ENCODE data around the gene CCR5AS.
"Not testable (repeated sequence)": the region's sequence is repeated elsewhere in the genome, so short reads cannot be mapped to it uniquely, and the experiment has no call there.

CCR5AS gene

DNA sequence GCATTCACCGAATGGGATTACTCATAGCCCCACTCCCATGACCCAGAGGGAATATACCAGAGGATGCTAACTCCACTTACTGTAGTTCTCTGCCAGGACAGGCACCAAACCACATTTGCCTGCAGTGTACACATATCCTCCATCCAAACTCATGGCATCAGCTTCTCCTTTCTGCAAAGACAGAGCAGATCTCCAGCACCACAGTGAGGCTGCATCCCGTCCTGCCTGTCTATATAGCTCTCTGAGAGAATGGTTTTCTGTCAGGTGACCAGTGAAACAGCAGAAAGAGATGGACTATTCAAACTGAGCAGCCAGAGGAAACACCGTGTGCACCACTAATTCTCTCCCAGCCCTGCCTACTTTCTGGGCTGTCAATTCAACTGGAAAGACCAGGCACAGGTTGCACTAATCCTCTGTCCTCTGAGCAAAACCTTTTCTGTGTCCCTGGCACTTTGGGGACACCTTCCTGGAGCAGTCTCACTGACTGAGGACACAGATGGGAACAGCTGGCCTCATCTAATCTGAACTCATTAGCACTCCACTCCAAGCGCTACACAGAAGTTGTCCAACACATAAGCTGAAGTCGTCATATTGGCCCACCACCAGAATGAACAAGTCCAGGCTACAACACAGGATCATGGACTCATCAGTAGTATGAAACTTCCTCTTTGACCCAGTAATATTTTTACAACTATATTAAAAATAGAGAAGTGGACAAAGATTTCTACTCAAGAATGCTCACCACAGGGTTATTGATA is 40.5 kb upstream of the CCR5AS start:
- Histone ChIP-seq H3K4me3 (ENCODE audit: low read length in 3 of 3) (no peak overlapping the region), H3K4me1 (ENCODE audit: control insufficient read depth in 3 of 3, insufficient read depth in 3 of 3, low read length in 3 of 3) (peaks cover 0 to 7% (median 0%) of the 10 kb centered on the region in 3 donors), H3K9ac (ENCODE audit: low read depth in 1 of 3, low read length in 3 of 3) (no peak overlapping the region), H3K9me3 (ENCODE audit: control insufficient read depth in 3 of 3, low read length in 3 of 3) (no peaks in the 10 kb centered on the region), H3K27me3 (ENCODE audit: control insufficient read depth in 3 of 3, insufficient read depth in 3 of 3, low read length in 3 of 3) (peaks cover 0 to 3% (median 0%) of the 10 kb centered on the region in 3 donors), H3K36me3 (ENCODE audit: control insufficient read depth in 3 of 3, insufficient read depth in 3 of 3, low read length in 3 of 3) (peaks cover 0 to 3% (median 0%) of the 10 kb centered on the region in 3 donors), H3K27ac (ENCODE audit: low read depth, low read length) (no peak overlapping the region)

DNA sequence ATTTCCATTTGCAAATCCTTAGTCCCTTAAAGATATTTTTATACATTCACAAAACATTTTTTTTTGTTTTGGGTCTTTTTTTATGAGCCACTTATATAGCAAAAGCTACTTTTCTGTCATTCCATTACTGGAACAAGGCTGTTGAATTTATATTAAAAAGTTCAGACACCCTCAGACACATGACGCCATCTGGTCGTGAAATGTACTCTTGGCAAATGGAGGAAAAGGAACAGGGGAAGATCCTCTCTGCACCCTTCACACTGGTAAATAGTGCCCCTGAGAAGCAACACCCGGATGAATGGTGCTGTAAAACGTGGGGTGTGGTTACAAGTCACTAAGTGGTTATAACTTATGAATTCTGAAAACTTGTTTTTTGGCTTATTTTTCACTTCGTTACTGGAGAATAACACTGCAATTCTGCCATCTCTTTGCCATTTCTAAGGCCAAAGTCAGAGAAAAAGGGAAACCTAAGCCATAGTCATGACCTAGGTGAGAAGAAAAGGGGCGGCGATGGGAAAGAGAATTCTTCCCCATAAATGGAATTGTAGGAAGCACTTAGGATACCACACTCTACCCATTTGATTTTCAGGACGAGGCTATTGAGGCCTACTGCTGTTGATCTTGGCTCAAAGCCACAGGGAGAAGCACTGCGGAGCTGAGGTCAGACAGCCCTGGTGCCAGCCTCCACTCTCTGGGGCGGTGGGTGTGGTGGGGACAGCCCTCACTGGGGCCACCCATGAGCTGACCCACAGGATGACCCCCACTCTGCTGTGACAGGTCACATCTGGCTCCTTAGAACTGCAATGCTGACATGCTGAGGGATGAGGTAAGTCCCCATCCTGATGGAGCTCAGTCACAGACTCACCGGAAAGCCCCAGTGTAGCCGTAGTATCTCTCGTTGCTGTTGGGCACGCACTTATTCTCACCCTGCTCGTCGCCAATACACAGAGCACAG is 36.0 kb upstream of the CCR5AS start:
- no peak overlapping the region for H3K27ac ChIP-seq (ENCODE audit: low read depth, low read length)
- H3K4me3 ChIP-seq (ENCODE audit: low read length in 3 of 3): no peak overlapping the region
- no peaks in the 10 kb centered on the region for H3K4me1 ChIP-seq (ENCODE audit: control insufficient read depth in 3 of 3, insufficient read depth in 3 of 3, low read length in 3 of 3)

DNA sequence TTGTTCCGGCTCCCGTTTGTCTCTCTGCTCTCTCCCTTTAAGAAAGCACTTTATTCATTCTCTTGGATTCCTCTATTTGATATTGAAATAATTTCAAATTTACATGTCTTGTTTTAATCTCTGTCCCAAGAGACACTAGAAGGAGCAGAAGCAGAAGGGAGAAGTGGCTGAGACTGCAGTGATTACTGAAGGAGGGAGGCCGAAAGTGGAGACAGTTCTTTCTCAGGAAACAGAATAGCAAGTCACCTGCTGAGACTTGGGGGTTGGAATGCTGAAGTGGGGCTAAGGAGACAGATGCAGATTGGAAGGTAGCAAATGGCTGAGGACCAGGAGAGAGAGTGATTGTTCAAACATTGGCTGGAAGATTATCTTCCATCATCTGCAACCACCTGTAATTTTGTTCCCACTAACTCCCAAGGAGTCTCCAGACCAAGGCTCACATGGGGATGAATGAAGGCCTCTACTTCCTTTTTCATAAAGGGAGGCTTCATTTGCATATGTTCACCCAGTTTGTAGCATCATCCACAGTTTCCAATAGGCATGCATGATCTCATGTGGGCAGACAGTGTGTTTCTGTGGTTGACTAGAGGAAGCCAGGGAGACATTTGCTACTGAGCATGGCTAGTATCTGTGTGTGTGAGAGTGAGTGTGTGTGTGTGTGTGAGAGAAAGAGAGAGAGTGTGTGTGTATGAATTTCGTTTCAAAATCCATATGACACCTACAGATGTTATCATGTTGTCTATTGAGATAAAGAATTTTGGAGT is 33.8 kb upstream of the CCR5AS start:
- H3K9me3 ChIP-seq (ENCODE audit: control insufficient read depth in 3 of 3, low read length in 3 of 3): no peaks in the 10 kb centered on the region
- H3K36me3 ChIP-seq (ENCODE audit: control insufficient read depth in 3 of 3, insufficient read depth in 3 of 3, low read length in 3 of 3): peaks cover 0 to 4% (median 0%) of the 10 kb centered on the region in 3 donors
- H3K27ac ChIP-seq (ENCODE audit: low read depth, low read length): no peak overlapping the region
- H3K4me1 ChIP-seq (ENCODE audit: control insufficient read depth in 3 of 3, insufficient read depth in 3 of 3, low read length in 3 of 3): no peaks in the 10 kb centered on the region
- no peak overlapping the region for H3K9ac ChIP-seq (ENCODE audit: low read depth in 1 of 3, low read length in 3 of 3)
- H3K27me3 ChIP-seq (ENCODE audit: control insufficient read depth in 3 of 3, insufficient read depth in 3 of 3, low read length in 3 of 3): no peaks in the 10 kb centered on the region
- no peak overlapping the region for H3K4me3 ChIP-seq (ENCODE audit: low read length in 3 of 3)

More for the DNA sequence above, 36.0 kb upstream of the CCR5AS start:
- H3K9ac ChIP-seq (ENCODE audit: low read depth in 1 of 3, low read length in 3 of 3): no peak overlapping the region
- H3K27me3 ChIP-seq (ENCODE audit: control insufficient read depth in 3 of 3, insufficient read depth in 3 of 3, low read length in 3 of 3): no peaks in the 10 kb centered on the region
- no peaks in the 10 kb centered on the region for H3K9me3 ChIP-seq (ENCODE audit: control insufficient read depth in 3 of 3, low read length in 3 of 3)
- H3K36me3 ChIP-seq (ENCODE audit: control insufficient read depth in 3 of 3, insufficient read depth in 3 of 3, low read length in 3 of 3): peaks cover 0 to 4% (median 0%) of the 10 kb centered on the region in 3 donors

DNA sequence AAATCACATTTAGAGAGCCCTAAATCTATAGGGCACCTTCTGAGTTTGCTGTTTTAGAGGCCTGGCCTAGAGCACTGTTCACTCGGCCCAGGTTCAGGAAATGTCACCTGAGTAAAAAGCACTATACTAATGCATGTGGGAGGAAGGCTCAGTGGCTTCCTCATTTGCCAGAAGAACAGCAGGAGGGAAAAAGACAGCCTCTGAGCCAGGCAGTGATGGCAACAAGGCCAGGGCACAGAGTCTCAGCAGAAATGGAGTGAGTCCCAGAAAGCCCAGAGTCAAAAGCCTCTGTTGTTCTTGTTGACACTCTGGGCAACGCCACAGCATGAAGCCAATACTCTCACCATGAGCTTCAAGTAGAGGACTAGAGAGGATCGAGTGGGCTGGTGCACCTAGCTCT is 32.0 kb upstream of the CCR5AS start:
- H3K9ac ChIP-seq (ENCODE audit: low read depth in 1 of 3, low read length in 3 of 3): no peak overlapping the region
- no peak overlapping the region for H3K27ac ChIP-seq (ENCODE audit: low read depth, low read length)
- H3K36me3 ChIP-seq (ENCODE audit: control insufficient read depth in 3 of 3, insufficient read depth in 3 of 3, low read length in 3 of 3): peaks cover 0 to 4% (median 0%) of the 10 kb centered on the region in 3 donors
- H3K9me3 ChIP-seq (ENCODE audit: control insufficient read depth in 3 of 3, low read length in 3 of 3): no peaks in the 10 kb centered on the region
- no peaks in the 10 kb centered on the region for H3K27me3 ChIP-seq (ENCODE audit: control insufficient read depth in 3 of 3, insufficient read depth in 3 of 3, low read length in 3 of 3)
- no peaks in the 10 kb centered on the region for H3K4me1 ChIP-seq (ENCODE audit: control insufficient read depth in 3 of 3, insufficient read depth in 3 of 3, low read length in 3 of 3)
- no peak overlapping the region for H3K4me3 ChIP-seq (ENCODE audit: low read length in 3 of 3)

DNA sequence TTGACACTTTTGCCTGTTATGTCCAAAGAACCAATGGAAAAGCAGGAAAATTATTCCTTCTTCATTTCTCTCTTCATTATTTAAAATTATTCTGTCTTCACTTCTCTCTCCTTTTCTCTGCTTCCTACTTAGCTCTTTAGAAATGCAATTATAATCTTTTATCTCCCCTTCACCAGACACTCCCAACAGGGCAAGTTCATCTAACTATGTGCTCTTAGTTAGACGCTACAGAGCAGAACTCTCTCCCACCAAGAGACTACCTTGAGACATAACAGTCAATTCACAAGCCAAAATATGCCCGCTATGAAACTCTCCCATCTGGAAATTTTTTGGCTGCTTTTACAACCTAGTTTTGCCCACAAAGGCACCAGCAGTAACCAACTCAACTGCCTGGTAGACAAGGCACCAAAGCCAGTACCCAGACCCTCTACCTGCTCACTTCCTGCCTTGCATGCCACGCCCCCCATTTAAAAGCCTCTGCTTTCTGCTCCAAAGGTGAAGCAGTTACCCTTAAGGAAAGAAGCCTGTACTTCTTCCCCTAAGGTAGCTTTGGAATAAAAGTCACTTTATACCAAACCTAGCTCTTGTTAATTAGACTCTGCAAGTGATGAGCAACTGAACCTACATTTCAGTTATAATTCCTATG is 28.3 kb upstream of the CCR5AS start:
- Histone ChIP-seq H3K36me3 (ENCODE audit: control insufficient read depth in 3 of 3, insufficient read depth in 3 of 3, low read length in 3 of 3) (peaks cover 0 to 2% (median 0%) of the 10 kb centered on the region in 3 donors), H3K4me1 (ENCODE audit: control insufficient read depth in 3 of 3, insufficient read depth in 3 of 3, low read length in 3 of 3) (no peaks in the 10 kb centered on the region), H3K9me3 (ENCODE audit: control insufficient read depth in 3 of 3, low read length in 3 of 3) (no peaks in the 10 kb centered on the region)

DNA sequence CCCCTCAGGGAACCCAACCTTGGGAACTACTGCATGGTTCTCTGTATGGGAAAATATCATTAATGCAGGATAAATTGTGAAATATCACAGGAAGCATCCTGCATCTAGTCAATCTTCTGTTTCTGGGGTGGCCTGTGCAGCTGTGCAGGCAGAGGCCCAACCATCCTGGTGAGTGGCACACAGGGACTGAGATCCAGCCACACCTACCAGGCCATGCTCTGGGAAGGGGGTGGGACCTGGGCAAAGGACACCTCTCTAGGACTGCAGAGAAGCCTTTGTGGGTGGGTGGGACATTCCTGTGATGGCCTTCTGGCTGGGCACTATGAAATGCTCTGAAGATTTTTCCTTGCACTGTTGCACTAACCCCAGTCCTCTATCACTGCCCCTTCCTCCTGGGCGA is 27.0 kb upstream of the CCR5AS start:
- no peaks in the 10 kb centered on the region for H3K4me1 ChIP-seq (ENCODE audit: control insufficient read depth in 3 of 3, insufficient read depth in 3 of 3, low read length in 3 of 3)
- no peaks in the 10 kb centered on the region for H3K27me3 ChIP-seq (ENCODE audit: control insufficient read depth in 3 of 3, insufficient read depth in 3 of 3, low read length in 3 of 3)
- no peak overlapping the region for H3K9ac ChIP-seq (ENCODE audit: low read depth in 1 of 3, low read length in 3 of 3)
- H3K9me3 ChIP-seq (ENCODE audit: control insufficient read depth in 3 of 3, low read length in 3 of 3): no peaks in the 10 kb centered on the region
- no peak overlapping the region for H3K4me3 ChIP-seq (ENCODE audit: low read length in 3 of 3)
- peaks cover 0 to under 1% (median 0%) of the 10 kb centered on the region in 3 donors for H3K36me3 ChIP-seq (ENCODE audit: control insufficient read depth in 3 of 3, insufficient read depth in 3 of 3, low read length in 3 of 3)
- H3K27ac ChIP-seq (ENCODE audit: low read depth, low read length): no peak overlapping the region

More for the DNA sequence above, 28.3 kb upstream of the CCR5AS start:
- no peak overlapping the region for H3K4me3 ChIP-seq (ENCODE audit: low read length in 3 of 3)
- no peak overlapping the region for H3K27ac ChIP-seq (ENCODE audit: low read depth, low read length)
- H3K9ac ChIP-seq (ENCODE audit: low read depth in 1 of 3, low read length in 3 of 3): no peak overlapping the region
- H3K27me3 ChIP-seq (ENCODE audit: control insufficient read depth in 3 of 3, insufficient read depth in 3 of 3, low read length in 3 of 3): no peaks in the 10 kb centered on the region

DNA sequence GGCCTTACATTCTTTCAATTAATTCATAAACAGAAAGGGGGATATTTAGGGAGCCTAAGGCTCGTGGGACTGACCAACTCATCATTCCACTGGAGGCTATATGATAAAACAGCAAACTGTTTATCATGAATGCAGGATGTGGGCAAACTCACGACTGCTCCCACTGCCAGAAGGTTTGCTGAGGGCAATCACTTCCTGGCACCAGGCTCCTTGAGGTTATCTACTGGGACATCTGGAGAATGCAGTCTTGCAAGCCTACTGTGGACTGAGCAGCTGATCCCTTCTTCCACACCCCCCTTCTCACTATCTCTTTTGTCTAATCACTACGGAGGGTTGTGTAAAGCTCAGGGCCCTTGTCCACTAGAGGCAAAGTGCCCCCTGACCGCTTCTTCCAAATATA is 26.3 kb upstream of the CCR5AS start:
- H3K4me1 ChIP-seq (ENCODE audit: control insufficient read depth in 3 of 3, insufficient read depth in 3 of 3, low read length in 3 of 3); H3K27ac ChIP-seq (ENCODE audit: low read depth, low read length); H3K9ac ChIP-seq (ENCODE audit: low read depth in 1 of 3, low read length in 3 of 3); H3K4me3 ChIP-seq (ENCODE audit: low read length in 3 of 3); H3K9me3 ChIP-seq (ENCODE audit: control insufficient read depth in 3 of 3, low read length in 3 of 3); H3K27me3 ChIP-seq (ENCODE audit: control insufficient read depth in 3 of 3, insufficient read depth in 3 of 3, low read length in 3 of 3); H3K36me3 ChIP-seq (ENCODE audit: control insufficient read depth in 3 of 3, insufficient read depth in 3 of 3, low read length in 3 of 3): not testable (repeated sequence)

DNA sequence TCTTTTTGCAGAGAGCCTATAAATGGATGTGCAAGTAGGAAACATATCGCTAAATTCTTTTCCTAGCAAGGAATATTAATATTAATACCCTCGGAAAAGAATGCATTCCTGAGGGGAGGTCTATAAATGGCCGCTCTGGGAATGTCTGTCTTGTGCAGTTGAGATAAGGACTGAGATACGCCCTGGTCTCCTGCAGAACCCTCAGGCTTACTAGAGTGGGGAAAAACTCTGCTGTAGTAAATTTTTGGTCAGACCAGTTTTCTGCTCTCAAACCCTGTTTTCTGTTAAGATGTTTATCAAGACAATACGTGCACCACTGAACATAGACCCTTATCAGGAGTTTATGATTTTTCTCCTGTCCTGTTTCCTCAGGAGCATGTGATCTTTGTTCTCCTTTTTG is 25.0 kb upstream of the CCR5AS start:
- H3K9me3 ChIP-seq (ENCODE audit: control insufficient read depth in 3 of 3, low read length in 3 of 3): not testable (repeated sequence)

DNA sequence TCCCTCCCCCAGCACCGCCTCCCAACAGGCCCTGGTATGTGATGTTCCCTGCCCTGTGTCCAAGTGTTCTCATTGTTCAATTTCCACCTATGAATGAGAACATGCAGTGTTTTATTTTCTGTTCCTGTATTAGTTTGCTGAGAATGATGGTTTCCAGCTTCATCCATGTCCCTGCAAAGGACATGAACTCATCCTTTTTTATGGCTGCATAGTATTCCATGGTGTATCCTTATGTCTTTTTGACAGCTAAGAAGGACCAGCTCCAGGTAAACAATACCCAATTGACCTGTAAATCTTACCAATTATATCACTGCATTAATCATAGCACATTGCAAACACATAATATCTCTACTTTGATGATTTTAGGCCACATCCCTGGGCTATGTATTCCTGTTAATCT is 24.0 kb upstream of the CCR5AS start:
- not testable (repeated sequence) for H3K4me1 ChIP-seq (ENCODE audit: control insufficient read depth in 3 of 3, insufficient read depth in 3 of 3, low read length in 3 of 3); H3K9me3 ChIP-seq (ENCODE audit: control insufficient read depth in 3 of 3, low read length in 3 of 3); H3K4me3 ChIP-seq (ENCODE audit: low read length in 3 of 3); H3K27me3 ChIP-seq (ENCODE audit: control insufficient read depth in 3 of 3, insufficient read depth in 3 of 3, low read length in 3 of 3); H3K27ac ChIP-seq (ENCODE audit: low read depth, low read length); H3K9ac ChIP-seq (ENCODE audit: low read depth in 1 of 3, low read length in 3 of 3); H3K36me3 ChIP-seq (ENCODE audit: control insufficient read depth in 3 of 3, insufficient read depth in 3 of 3, low read length in 3 of 3)

More for the DNA sequence above, 25.0 kb upstream of the CCR5AS start:
- H3K36me3 ChIP-seq (ENCODE audit: control insufficient read depth in 3 of 3, insufficient read depth in 3 of 3, low read length in 3 of 3); H3K27ac ChIP-seq (ENCODE audit: low read depth, low read length); H3K27me3 ChIP-seq (ENCODE audit: control insufficient read depth in 3 of 3, insufficient read depth in 3 of 3, low read length in 3 of 3); H3K4me3 ChIP-seq (ENCODE audit: low read length in 3 of 3); H3K4me1 ChIP-seq (ENCODE audit: control insufficient read depth in 3 of 3, insufficient read depth in 3 of 3, low read length in 3 of 3); H3K9ac ChIP-seq (ENCODE audit: low read depth in 1 of 3, low read length in 3 of 3): not testable (repeated sequence)

Measured in skeletal muscle tissue (tissue), 3 donors.